NCI-H526 (cell line): ENCODE results near the gene TTN.

ENCODE experiments used
- DNase-seq, 2 experiments: peaks; one replicate each; lab custom pipeline; 2025; lab: John Stamatoyannopoulos, UW

TTN gene

DNA sequence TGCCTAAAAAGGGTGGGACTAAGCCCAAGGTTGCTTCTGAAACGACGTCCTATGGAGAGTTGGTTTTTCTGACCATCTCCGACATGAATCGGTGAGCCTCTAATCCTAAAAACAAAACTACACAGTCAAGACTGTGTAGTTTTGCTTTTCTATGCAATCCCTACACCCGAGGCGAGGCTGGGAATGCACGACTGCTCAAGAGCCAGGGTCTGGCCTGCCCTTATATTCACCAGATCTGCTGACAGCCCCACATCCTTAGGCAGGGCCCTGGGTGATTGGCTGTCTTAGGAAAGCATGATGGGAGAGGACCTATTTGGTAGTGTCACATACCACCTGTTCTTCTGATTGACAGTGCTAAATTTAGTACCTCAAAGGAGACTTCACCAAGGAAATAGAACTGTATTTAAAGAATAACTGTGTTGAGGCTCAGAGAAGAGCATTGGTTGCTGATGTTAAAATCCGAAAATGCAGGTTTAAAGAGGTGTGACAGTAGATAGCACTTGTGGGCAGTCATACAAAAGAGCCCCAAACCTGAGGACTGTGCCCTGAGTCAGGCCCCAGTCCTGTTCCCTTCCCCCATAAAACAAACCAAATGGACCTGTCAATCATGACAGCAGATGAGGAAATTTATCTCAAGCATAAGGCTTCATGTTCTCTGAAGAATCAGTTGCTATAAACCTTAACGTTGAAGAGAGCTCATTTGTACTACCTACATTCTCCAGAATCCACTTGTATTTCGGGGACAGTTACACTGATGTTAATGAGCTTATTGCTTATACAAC lies at the start of gene TTN:
Gene TTN (minus strand): TSS at position 197 of the 782 bp plus-strand sequence. CDS start 2,781 bp downstream, outside the sequence.
- no peak for DNase-seq

- no peak for DNase-seq
These were observed 47.9 kb upstream of the TTN start for GRCh38 chr2:178855151-178855550.

DNA sequence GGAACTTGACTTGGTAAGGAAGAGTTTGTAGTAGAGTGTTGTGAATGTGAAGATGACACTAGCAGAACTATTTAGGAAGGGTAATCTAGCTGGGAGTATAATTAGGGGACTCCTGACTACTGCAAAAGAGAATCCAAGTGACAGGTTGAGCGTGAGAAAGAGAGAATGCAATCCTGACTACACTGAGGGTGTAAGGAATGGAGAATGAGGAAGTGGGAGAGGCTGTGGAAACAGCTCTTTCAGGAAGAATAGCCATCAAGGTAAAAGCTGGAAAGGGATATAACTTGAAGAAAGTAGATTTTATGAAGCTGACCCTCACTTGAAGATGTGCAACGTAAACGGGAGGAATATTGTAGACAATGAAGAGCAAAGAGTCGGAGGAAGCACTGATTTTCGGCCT lies 41.1 kb upstream of the TTN start:
- no peak for DNase-seq

DNA sequence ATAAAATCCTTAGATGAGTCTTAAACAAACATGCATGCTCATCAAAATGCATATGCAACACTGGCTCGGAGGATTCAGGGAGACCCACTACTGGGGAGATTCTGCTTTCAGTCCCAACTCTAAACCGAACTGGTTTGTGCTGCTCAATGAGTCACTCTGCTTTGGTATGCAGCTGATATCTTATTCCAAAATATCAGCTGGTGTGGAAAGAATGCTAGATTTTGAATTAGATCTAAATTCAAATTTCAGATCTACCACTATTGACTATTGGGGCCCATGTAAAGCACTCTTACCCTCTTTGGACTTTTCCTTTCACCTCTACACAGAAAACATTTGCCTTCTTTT lies 39.2 kb upstream of the TTN start:
- no peak for DNase-seq

GRCh38 chr2:178845566-178846457 lies 38.6 kb upstream of the TTN start:
- no peak for DNase-seq

DNA sequence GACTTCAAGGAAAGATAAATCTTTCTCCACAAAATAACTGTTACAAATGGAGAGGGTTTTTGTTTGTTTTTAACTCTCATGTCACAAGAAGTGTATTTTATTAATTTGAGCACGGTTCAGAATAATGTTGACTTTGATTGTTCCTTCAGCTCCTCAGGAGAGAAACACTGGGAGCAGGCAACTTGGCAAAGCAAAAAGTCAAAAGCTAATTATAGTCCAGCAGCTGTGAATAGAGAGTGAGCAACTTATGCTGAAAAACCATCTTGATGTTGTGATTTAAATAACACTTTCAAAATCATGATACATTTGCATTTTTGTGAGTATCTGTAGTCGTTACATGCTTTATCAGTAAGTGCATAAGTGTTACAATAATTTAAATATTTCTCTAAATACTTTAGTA lies 37.5 kb upstream of the TTN start:
- DNase-seq = no peak

GRCh38 chr2:178844269-178844668 lies 37.0 kb upstream of the TTN start:
- no peak for DNase-seq

DNA sequence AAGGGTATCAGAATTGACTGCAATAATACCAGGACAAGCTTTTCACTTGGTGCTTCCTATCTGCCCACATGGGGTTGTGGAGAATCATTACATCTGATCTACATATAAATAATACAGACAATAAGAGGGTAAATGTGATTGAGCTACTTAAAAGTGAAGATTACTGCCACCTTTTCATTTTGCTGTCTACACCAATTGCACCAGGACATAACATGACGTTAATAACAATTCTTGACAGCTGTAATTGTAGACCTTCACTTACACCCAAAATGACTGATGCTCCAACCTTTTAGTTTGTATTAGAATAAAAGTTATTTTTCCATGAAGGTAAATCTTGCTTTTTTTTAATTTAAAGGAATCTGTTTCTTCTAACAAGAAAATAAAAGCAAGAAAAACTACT lies 36.5 kb upstream of the TTN start:
- DNase-seq = no peak

GRCh38 chr2:178836807-178837206 lies 29.6 kb upstream of the TTN start:
- no peak for DNase-seq

GRCh38 chr2:178834086-178834485 lies 26.9 kb upstream of the TTN start:
- no peak for DNase-seq

DNA sequence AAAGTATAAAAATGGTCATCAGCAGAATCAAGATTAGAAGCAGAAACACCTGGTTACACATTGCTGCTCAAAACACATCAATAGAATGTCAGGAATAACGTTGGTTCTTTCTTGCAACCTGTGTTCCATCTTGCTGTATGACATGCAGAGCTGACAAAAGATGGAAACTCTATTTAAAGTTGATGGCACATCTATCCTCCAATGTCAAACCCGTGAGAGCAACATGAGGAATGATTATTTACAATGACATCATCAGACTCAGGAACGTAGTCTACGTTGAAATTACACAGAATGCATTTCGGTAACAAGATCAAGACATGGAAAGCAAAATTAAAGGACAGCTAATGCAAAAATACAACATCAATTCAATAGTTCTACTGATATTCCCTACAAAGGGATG lies 26.2 kb upstream of the TTN start:
- DNase-seq = no peak

GRCh38 chr2:178830451-178830850 lies 23.2 kb upstream of the TTN start:
- DNase-seq = no peak

- no peak for DNase-seq
These were observed 22.8 kb upstream of the TTN start for GRCh38 chr2:178829981-178830380.

- DNase-seq = no peak
These were observed 22.2 kb upstream of the TTN start for GRCh38 chr2:178829299-178829960.

GRCh38 chr2:178828486-178828881 lies 21.3 kb upstream of the TTN start:
- DNase-seq = no peak

GRCh38 chr2:178827739-178828485 lies 20.7 kb upstream of the TTN start:
- DNase-seq = no peak

DNA sequence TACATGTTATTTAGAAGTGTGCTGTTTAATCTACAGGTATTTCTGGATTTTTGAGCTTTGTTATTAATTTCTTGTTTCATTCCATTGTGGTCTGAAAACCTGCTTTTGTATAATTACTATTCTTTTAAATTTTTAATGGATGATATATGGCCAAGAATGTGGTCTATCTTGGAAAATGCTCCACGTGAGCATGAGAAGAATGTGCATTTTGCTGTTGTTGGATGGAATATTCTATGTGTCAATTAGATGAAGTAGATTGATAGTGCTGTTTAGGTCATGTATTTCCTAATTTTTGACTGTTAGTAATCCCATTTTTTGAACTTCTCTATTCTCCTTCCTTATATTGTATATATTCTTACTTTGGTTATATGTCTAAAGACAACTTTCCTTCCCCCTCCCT lies 19.9 kb upstream of the TTN start:
- no peak for DNase-seq

DNA sequence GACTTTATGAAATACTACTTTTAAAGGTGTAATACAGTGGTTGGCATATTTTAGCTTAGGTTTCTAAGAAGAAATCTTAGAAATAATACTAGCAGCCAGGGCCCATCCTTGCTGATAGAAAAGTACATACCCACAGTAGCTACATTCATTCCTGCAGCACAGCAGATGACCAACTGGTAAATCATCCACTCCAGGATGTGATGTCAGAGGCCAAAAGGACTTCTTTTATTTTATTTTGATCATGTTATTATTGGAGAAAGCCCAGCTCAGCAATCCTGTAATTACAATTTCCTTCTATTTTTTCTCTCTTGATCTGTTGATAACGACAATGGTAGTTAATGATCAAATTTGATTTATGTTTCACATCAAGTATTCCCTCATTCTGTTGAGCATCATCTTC lies 18.0 kb upstream of the TTN start:
- DNase-seq = no peak

GRCh38 chr2:178824181-178824580 lies 17.0 kb upstream of the TTN start:
- no peak for DNase-seq

GRCh38 chr2:178819992-178820391 lies 12.8 kb upstream of the TTN start:
- no peak for DNase-seq

GRCh38 chr2:178819147-178819875 lies 12.1 kb upstream of the TTN start:
- no peak for DNase-seq
